OCI-M2 (cell line): ENCODE data around the gene GGTLC1.
"Not testable (repeated sequence)": the region's sequence is repeated elsewhere in the genome, so short reads cannot be mapped to it uniquely, and the experiment has no call there.

ENCODE experiments used
- DNase-seq: peaks from one replicate; lab custom pipeline; 2025; ENCODE audit not compliant: unreplicated experiment; lab: John Stamatoyannopoulos, UW

Gene GGTLC1

GRCh38 chr20:23995291-23995690 lies 6.7 kb upstream of the GGTLC1 start:
- not testable (repeated sequence) for DNase-seq

DNA sequence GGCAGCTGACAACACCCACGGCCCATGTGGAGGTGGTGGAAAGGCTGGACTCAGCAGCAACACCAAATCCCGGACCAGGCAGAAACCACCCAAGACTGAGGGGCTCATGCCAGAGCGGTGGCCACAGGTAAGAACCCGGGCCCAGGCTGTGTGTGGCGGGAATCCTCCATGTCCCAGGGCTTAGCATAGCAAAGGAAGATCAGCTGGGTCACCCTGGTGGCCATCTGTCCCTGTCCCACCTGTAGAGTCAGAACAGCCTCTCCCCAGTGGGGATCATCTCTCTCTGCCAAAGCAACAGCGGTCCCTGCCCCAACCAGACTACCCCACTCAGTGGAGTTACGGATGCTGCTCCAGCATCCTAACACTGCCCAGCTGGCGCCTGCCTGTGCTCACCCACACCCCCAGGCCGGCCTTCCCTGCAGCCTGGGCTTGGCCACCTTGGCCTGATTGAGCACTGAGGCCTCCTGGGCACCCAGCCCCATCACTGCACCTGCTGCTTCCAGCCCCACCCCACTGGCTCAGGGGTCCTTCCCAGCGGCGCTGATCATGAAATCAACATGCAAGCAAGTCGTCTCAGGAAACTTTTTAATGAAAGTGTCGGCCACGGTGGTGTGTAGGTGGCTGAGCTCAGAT lies 5.5 kb upstream of the GGTLC1 start:
- DNase-seq: not testable (repeated sequence)

- DNase-seq: not testable (repeated sequence)
Measured at GRCh38 chr20:23993440-23993839, 4.9 kb upstream of the GGTLC1 start.

DNA sequence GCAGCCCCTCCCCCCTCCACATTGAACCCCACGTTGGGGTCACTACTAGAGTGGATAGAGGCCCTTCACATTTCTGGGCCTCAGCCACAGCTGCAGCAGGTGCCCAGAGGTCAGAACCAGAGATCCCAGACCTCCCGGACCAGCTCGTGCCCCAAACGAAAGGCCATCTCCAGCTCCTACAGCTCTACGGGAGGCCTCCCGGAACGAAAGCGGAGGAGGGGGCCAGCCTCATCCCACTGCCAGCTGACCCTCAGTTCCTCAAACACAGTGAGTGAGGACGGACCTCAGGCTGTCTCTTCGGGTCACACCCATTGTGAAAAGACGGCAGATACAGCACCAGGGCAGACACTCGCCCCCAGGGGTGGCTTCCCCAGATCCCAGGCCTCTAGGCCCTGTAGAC lies 1.7 kb upstream of the GGTLC1 start:
- not testable (repeated sequence) for DNase-seq

GRCh38 chr20:23988966-23989365 lies 387 bp upstream of the GGTLC1 start:
- DNase-seq: not testable (repeated sequence)

- DNase-seq: not testable (repeated sequence)
Measured at GRCh38 chr20:23986716-23987115, 1.9 kb downstream of the GGTLC1 start.

- not testable (repeated sequence) for DNase-seq
Measured at GRCh38 chr20:23986310-23986709, 2.3 kb downstream of the GGTLC1 start.

DNA sequence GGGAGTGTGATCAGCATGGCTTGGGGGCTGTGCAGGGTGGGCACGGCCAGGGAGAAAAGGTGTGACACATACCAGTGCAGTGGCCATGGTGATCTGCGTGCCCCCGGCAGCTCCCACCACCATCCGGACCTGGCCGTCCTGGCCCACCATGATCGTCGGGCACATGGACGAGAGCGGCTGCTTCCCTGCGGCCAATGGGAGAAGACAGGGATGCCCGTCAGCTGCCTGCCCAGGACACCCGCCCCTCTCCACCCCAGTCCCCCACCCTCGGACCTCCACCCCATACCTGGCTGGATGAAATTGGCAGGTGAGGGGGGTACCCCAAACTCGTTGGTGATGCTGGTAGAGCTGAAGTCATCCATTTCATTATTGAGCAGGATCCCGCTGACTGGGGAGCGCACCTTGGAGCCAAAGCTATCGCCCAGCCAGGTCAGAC lies 2.8 kb downstream of the GGTLC1 start:
- DNase-seq: not testable (repeated sequence)

DNA sequence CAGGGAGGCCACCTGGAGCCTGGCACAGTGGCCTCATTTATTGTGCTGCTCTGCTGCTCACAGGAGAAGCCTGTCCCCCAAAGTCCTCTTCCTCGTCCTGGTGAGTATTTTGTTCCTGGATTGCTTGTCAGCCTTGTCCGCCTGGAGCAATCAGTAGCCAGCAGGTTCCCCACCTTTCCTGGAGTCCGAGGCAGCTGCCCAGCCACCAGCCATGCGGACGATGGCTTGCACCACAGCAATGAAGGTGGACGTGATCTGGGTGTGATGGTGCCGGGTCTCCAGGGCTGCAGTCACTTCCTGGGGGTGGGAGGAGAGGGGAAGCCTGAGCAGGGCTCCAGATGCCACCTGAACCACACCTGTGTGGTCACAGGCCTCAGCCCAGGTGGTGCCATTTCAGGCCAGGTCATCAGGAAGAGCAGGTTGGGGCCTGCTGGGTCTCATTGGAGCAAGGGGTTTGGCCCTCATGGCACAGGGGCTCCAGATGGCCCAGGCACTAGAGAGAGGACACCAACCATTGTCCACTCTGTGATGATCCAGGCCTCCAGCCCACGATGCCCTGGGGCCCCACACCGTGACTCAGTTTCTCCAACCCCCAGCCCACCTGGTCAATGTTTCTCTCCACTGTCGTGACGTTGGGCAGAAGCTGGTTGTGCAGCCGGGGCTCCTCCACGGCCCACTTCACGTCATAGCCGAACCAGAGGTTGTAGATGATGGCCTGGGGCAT lies 3.4 kb downstream of the GGTLC1 start:
- DNase-seq: not testable (repeated sequence)

DNA sequence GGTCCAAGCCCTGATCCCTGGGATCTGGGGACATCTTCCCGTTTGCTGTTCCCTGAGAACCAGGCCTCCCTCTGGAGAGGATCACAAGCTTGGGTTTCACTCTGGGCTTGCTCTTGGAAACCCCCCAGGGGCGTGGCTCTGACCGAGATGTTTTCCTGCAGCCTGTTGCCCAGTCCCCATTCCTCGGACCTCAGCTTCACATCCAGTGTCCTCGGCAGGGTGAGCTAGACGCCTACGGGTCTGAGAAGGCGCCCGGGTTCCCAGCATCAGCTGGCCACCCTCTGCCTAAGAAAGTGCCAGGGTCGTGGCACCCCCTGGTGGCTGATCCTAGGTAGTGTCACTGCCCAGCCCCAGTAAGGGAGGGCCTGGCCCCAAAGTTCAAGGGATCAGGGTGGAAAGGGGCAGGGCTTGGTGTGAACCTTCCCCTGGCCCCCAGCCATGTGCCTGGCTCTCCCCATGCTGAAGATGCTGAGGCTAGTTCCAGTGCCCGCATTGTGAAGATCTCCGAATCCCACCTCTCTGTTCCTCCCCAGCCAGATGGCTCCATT lies 4.0 kb downstream of the GGTLC1 start:
- not testable (repeated sequence) for DNase-seq

GRCh38 chr20:23982112-23983018 lies 6.2 kb downstream of the GGTLC1 start:
- not testable (repeated sequence) for DNase-seq

- DNase-seq: not testable (repeated sequence)
Measured at GRCh38 chr20:23981526-23981925, 7.1 kb downstream of the GGTLC1 start.

- DNase-seq: not testable (repeated sequence)
Measured at GRCh38 chr20:23981014-23981413, 7.6 kb downstream of the GGTLC1 start.

DNA sequence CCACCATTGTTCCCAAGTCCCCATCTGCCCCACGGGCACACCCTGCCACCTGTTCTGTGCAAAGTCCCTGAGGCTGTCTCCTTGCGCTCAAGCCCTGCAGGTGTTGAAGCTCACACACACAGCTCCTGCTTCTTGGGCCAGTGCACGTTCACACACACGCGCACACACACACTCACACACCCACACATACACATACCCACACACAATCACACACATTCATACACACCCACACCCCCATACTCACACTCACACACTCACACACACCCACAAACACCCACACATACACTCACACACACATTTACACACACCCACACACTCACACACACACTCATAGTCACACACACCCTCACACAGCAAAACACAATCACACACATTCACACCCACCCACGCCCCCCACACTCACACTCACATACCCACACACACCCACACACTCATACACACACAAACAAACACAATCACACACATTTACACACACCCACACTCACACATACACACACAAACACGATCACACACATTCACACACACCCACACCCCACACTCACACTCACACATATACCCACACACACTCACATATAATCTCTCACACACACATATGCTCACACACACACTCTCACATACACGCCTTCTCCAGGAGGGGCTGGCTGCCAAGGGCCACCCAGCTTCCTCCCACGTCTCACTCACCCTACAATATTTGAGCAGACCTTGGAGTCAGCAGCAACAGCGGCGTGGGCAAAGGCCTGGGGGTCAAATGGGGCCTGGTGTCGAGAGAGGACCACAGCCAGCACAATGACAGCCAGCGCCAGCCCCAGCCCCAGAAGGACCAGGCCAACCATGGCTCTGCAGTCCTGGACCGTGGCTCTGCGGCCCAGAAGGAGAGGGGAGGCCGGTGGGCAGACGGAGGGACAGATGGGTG lies 8.4 kb downstream of the GGTLC1 start:
- DNase-seq: not testable (repeated sequence)

DNA sequence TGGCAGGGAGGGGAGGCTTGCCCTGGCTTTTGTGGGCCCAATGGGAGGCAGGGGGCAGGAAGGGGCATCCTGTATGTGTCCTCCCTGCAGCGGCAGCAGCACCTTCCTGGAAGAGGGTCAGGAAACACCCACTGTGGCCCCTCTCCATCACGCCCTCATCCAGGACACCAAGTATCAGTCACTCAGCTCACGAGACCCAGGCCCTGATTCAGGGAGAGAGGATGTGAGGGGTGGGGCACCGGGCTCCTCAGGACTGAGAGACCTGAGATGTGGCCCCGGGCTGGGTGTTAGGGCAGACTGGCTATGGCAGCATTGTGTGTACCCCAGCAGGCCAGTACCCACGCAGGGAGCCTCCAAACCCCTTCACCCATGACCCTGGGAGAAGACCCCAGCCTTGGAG lies 9.2 kb downstream of the GGTLC1 start:
- not testable (repeated sequence) for DNase-seq

DNA sequence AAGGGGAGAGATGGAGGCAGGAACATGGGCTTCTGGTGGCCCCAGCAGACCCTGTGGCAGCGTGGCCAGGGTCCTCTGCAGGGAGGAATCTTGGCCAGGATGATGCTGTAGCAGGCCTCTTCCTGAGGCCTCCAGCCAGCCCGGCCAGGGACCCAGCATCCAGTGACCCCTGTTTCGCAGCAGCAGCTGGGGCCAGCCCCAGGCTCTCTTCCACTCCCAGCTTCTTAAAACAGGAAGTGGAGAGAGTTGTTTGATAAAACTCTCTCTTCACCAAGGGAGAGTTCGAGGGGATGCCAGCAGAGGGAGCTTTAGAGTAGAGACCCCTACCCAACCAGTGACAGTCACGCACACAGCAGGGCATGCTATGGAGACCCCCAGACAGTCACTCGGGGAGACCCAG lies 10.1 kb downstream of the GGTLC1 start:
- not testable (repeated sequence) for DNase-seq

- DNase-seq: no peak
Measured at GRCh38 chr20:23974966-23975365, 13.6 kb downstream of the GGTLC1 start.

DNA sequence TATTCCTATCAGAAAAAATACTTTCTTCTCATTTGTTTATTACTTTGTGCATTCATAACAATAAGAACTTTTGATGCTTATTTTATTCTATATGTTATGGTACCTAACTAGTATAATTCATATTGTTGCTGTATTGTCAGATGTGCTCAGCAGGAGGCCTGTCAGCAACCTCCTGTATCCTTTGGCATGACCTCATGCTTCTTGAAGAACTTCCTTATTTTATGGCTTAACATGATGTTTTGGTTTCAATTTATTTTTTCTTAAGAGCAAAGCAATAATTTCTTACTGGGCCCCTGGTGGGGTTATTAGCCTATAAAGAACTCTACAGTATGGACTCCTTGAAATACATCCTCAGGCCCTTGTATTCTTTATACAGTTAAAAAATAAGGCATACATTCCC lies 17.3 kb downstream of the GGTLC1 start:
- DNase-seq: no peak

DNA sequence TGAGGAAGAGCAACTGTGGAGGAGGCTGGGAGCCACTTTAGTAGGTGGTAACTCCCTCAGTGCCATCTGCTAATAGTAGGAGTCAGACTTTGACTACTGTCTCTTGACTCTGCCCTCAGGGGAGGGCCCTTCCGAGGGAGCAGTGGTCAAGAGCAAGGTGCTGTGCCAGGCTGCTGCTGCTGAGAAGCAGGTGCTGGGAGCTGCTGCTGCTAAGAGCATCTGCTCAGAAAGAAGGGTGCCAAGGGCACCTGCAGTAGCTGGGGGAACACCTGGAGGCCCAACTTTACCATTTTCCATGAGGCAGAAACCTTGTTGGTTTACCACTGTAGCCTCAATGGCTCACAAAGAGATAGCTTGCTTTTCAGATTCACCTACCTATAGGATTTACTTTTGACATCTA lies 18.5 kb downstream of the GGTLC1 start:
- DNase-seq: no peak

- no peak for DNase-seq
Measured at GRCh38 chr20:23967616-23967979, 21.0 kb downstream of the GGTLC1 start.
